Stomach (tissue), 4 donors: ENCODE results near the gene NPY5R.

Experiments used
- CTCF ChIP-seq, 7 experiments: fragments of 450-650 bp in 4 of 7; fragments of 200-600 bp in 3 of 7; sonication (generic) in 3 of 7; IDR thresholded peaks; one replicate each; pipeline ENCODE4 v1.5.1; 2016 to 2019; ENCODE audit warnings: antibody characterized with exemption in 7 of 7, control low read depth in 2 of 7, mild to moderate bottlenecking in 1 of 7
- EP300 ChIP-seq: sonication (generic); formaldehyde crosslinking; IDR thresholded peaks from one replicate; pipeline ENCODE4 v1.6.1; 2017; ENCODE audit warnings: antibody characterized with exemption

GRCh38 chr4:163385466-163385865, 41.8 kb downstream of the NPY5R start:
- TF ChIP-seq CTCF (IDR thresholded peaks at IDR 0.05) (no peak), EP300 (no peak)
